H9 (cell line): ENCODE measurements around the gene FCHO1. TPM values are rescaled to one million over a fixed set of nuclear protein-coding genes. Genes with fewer than 3 reads are reported as not detected.
A peak's percentile ranks its signal among the peaks of the same experiment; 100 is the strongest.

Source experiments
- DNase-seq: peaks from one replicate; pipeline ENCODE4 v3.0.0-alpha.2; 2017
- H2AFZ ChIP-seq: one replicate; pipeline ENCODE4 v1.6.1; 2013; ENCODE audit warnings: mild to moderate bottlenecking, low read length, control low read depth, moderate library complexity
- H2AK5ac ChIP-seq: 2 replicates; pipeline ENCODE4 v1.6.1; 2013; ENCODE audit warnings: low read length, control low read depth, mixed read lengths; ENCODE audit not compliant: insufficient read length
- H2BK120ac ChIP-seq: one replicate; pipeline ENCODE4 v1.6.1; 2013; ENCODE audit warnings: low read depth, mild to moderate bottlenecking, low read length, control low read depth, inconsistent platforms; ENCODE audit not compliant: poor library complexity, severe bottlenecking
- H2BK12ac ChIP-seq: 2 replicates; pipeline ENCODE4 v1.6.1; 2013; ENCODE audit warnings: low read length, control low read depth, mixed read lengths, low read depth; ENCODE audit not compliant: insufficient read length
- H2BK15ac ChIP-seq: 2 replicates; pipeline ENCODE4 v1.6.1; 2013; ENCODE audit warnings: low read depth, low read length, control low read depth
- H2BK20ac ChIP-seq: one replicate; pipeline ENCODE4 v1.6.1; 2013; ENCODE audit warnings: low read depth, mild to moderate bottlenecking, low read length, control low read depth, inconsistent platforms; ENCODE audit not compliant: poor library complexity, severe bottlenecking
- H2BK5ac ChIP-seq: 2 replicates; pipeline ENCODE4 v1.6.1; 2013; ENCODE audit warnings: low read length, control low read depth, mixed read lengths; ENCODE audit not compliant: insufficient read length
- H3K14ac ChIP-seq: 2 replicates; pipeline ENCODE4 v1.6.1; 2013; ENCODE audit warnings: low read length, control low read depth; ENCODE audit not compliant: insufficient read depth
- H3K18ac ChIP-seq: 2 replicates; pipeline ENCODE4 v1.6.1; 2013; ENCODE audit warnings: low read depth, mild to moderate bottlenecking, mixed read lengths, low read length, control low read depth; ENCODE audit not compliant: insufficient read length
- H3K23ac ChIP-seq: 2 replicates; pipeline ENCODE4 v1.6.1; 2013; ENCODE audit warnings: low read length, control low read depth, mixed read lengths, low read depth; ENCODE audit not compliant: insufficient read length
- H3K23me2 ChIP-seq: 2 replicates; pipeline ENCODE4 v1.6.1; 2013; ENCODE audit warnings: low read depth, mild to moderate bottlenecking, mixed read lengths, low read length, control low read depth; ENCODE audit not compliant: insufficient read length, poor library complexity, severe bottlenecking
- H3K27ac ChIP-seq: 2 replicates; pipeline ENCODE4 v1.5.1; 2013; ENCODE audit warnings: low read length, control low read depth, mixed read lengths, low read depth; ENCODE audit not compliant: insufficient read length
- H3K27me3 ChIP-seq: 2 replicates; pipeline ENCODE4 v1.6.1; 2013; ENCODE audit warnings: low read length, control low read depth, inconsistent platforms; ENCODE audit not compliant: insufficient read depth
- H3K4ac ChIP-seq: 2 replicates; pipeline ENCODE4 v1.6.1; 2013; ENCODE audit warnings: low read depth, mild to moderate bottlenecking, control low read depth, inconsistent platforms, low read length, moderate library complexity
- H3K4me1 ChIP-seq: 2 replicates; pipeline ENCODE4 v1.6.1; 2013; ENCODE audit warnings: low read length, control low read depth, inconsistent platforms; ENCODE audit not compliant: insufficient read depth
- H3K4me2 ChIP-seq: 2 replicates; pipeline ENCODE4 v1.6.1; 2013; ENCODE audit warnings: low read length, control low read depth, mixed read lengths; ENCODE audit not compliant: insufficient read length, insufficient read depth
- H3K56ac ChIP-seq: 2 replicates; pipeline ENCODE4 v1.6.1; 2013; ENCODE audit warnings: low read depth, mild to moderate bottlenecking, mixed read lengths, low read length, control low read depth; ENCODE audit not compliant: insufficient read length
- H3K79me1 ChIP-seq: 2 replicates; pipeline ENCODE4 v1.6.1; 2013; ENCODE audit warnings: low read depth, mild to moderate bottlenecking, moderate library complexity, low read length, control low read depth, inconsistent platforms; ENCODE audit not compliant: insufficient read depth, poor library complexity, severe bottlenecking
- H3K79me2 ChIP-seq: 2 replicates; pipeline ENCODE4 v1.6.1; 2013; ENCODE audit warnings: low read length, control low read depth, inconsistent platforms; ENCODE audit not compliant: insufficient read depth
- H3K9ac ChIP-seq: 2 replicates; pipeline ENCODE4 v1.6.1; 2013; ENCODE audit warnings: low read length, control low read depth, mixed read lengths; ENCODE audit not compliant: insufficient read length; ENCODE audit errors: extremely low read depth
- H3K9me3 ChIP-seq: one replicate; pipeline ENCODE4 v1.6.1; 2013; ENCODE audit warnings: low read depth, low read length, inconsistent platforms; ENCODE audit not compliant: control insufficient read depth
- H3T11ph ChIP-seq: one replicate; pipeline ENCODE4 v1.6.1; 2013; ENCODE audit warnings: mild to moderate bottlenecking, low read length, control low read depth, inconsistent platforms
- H4K20me1 ChIP-seq: one replicate; pipeline ENCODE4 v1.6.1; 2013; ENCODE audit not compliant: control insufficient read depth, insufficient read length, insufficient read depth
- H4K5ac ChIP-seq: 2 replicates; pipeline ENCODE4 v1.6.1; 2013; ENCODE audit warnings: low read depth, mild to moderate bottlenecking, mixed read lengths, low read length, control low read depth; ENCODE audit not compliant: insufficient read length
- H4K8ac ChIP-seq: replicated peaks from 2 replicates; pipeline ENCODE4 v1.6.1; 2013; ENCODE audit warnings: low read length, control low read depth, mixed read lengths, low read depth; ENCODE audit not compliant: insufficient read length
- H4K91ac ChIP-seq: 2 replicates; pipeline ENCODE4 v1.6.1; 2013; ENCODE audit warnings: low read depth, mild to moderate bottlenecking, moderate library complexity, mixed read lengths, low read length, control low read depth; ENCODE audit not compliant: insufficient read length
- H3K27ac Mint-ChIP-seq, 3 experiments: 2 replicates in 2 of 3; 3 replicates in 1 of 3; pipeline ENCODE4 v1.8.0; 2020 to 2021; ENCODE audit warnings: mixed read lengths in 3 of 3, mild to moderate bottlenecking in 1 of 3, moderate library complexity in 1 of 3
- H3K27me3 Mint-ChIP-seq: 2 replicates; pipeline ENCODE4 v1.8.0; 2021; ENCODE audit warnings: low read depth, mild to moderate bottlenecking, moderate library complexity, mixed read lengths
- H3K36me3 Mint-ChIP-seq, 3 experiments: 2 replicates in 2 of 3; 3 replicates in 1 of 3; pipeline ENCODE4 v1.8.0; 2020 to 2021; ENCODE audit warnings: low read depth in 3 of 3, mixed read lengths in 3 of 3; ENCODE audit not compliant: insufficient read depth in 1 of 3
- H3K4me1 Mint-ChIP-seq, 2 experiments: 2 replicates each; pipeline ENCODE4 v1.8.0; 2020; ENCODE audit warnings: mixed read lengths in 2 of 2
- H3K4me3 Mint-ChIP-seq, 2 experiments: 2 replicates in 1 of 2; 3 replicates in 1 of 2; pipeline ENCODE4 v1.8.0; 2020 to 2021; ENCODE audit warnings: mild to moderate bottlenecking in 2 of 2, mixed read lengths in 2 of 2, moderate library complexity in 1 of 2
- H3K9me3 Mint-ChIP-seq, 2 experiments: 2 replicates in 1 of 2; 3 replicates in 1 of 2; pipeline ENCODE4 v1.8.0; 2020; ENCODE audit warnings: mild to moderate bottlenecking in 2 of 2, mixed read lengths in 2 of 2, moderate library complexity in 1 of 2
- WGBS: extraction: QIAGEN DNeasy Blood & Tissue Kit; methylation state at CpG from one replicate; pipeline ENCODE4 v1.1.7; 2013; ENCODE audit warnings: missing lambda C conversion rate, low lambda C conversion rate, mixed read lengths; ENCODE audit not compliant: insufficient read length; ENCODE audit errors: extremely low coverage; 5-methylcytosine and 5-hydroxymethylcytosine counted together
- total RNA-seq: library from RNA; stranded (reverse); gene quantifications from 2 replicates; pipeline ENCODE4 v1.2.1, GENCODE V29; 2021
- TF ChIP-seq, protein P1 (sequence below): fragments of 200-600 bp; sonication (generic); conservative IDR thresholded peaks from 3 replicates; pipeline ENCODE4 v1.8.0; 2021; ENCODE audit warnings: antibody characterized with exemption, mild to moderate bottlenecking

FCHO1 gene
- total RNA-seq, 1 experiment from 2014 or later: 13.1 TPM

GRCh38 chr19:17830567-17831418 is 79.5 kb downstream of the FCHO1 start:
- H2BK120ac ChIP-seq: no peak overlapping the region
- H4K20me1 ChIP-seq: no peaks in the 10 kb centered on the region
- Mint-ChIP-seq H3K4me3 (peak overlapping the region; percentile 74 to 93), H3K4me1 (peaks cover 13 to 31% of the 10 kb centered on the region in 2 experiments), H3K27ac (peak overlapping the region; percentile 94 to 99 (median 99)), H3K9me3 (no peaks in the 10 kb centered on the region; a peak in 1 of 5 replicates), H3K36me3 (no peaks in the 10 kb centered on the region), H3K27me3 (peaks cover 8% of the 10 kb centered on the region)
- peak overlapping the region; percentile 37 for H3K18ac ChIP-seq
- no peaks in the 10 kb centered on the region for H3K27me3 ChIP-seq
- DNase-seq: peak; percentile 97
- H3K79me1 ChIP-seq: no peaks in the 10 kb centered on the region
- H2BK12ac ChIP-seq: no peak overlapping the region
- H3K9ac ChIP-seq: peak overlapping the region; percentile 45
- no peak overlapping the region for H3K56ac ChIP-seq
- TF ChIP-seq, protein P1, sequence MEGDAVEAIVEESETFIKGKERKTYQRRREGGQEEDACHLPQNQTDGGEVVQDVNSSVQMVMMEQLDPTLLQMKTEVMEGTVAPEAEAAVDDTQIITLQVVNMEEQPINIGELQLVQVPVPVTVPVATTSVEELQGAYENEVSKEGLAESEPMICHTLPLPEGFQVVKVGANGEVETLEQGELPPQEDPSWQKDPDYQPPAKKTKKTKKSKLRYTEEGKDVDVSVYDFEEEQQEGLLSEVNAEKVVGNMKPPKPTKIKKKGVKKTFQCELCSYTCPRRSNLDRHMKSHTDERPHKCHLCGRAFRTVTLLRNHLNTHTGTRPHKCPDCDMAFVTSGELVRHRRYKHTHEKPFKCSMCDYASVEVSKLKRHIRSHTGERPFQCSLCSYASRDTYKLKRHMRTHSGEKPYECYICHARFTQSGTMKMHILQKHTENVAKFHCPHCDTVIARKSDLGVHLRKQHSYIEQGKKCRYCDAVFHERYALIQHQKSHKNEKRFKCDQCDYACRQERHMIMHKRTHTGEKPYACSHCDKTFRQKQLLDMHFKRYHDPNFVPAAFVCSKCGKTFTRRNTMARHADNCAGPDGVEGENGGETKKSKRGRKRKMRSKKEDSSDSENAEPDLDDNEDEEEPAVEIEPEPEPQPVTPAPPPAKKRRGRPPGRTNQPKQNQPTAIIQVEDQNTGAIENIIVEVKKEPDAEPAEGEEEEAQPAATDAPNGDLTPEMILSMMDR: no peak
- no peak overlapping the region for H2BK20ac ChIP-seq
- H3K4me2 ChIP-seq: peak overlapping the region; percentile 74
- no peak overlapping the region for H4K91ac ChIP-seq
- H4K8ac ChIP-seq: no peak overlapping the region
- H3K79me2 ChIP-seq: no peaks in the 10 kb centered on the region
- H2AFZ ChIP-seq: peak overlapping the region; percentile 41
- H3K23me2 ChIP-seq: peaks cover 8% of the 10 kb centered on the region
- no peak overlapping the region for H3K4ac ChIP-seq
- no peak overlapping the region for H3K23ac ChIP-seq
- H2BK5ac ChIP-seq: no peak overlapping the region
- peak overlapping the region; percentile 62; the same call in 1 of the 2 replicates for H3K14ac ChIP-seq
- peak overlapping the region; percentile 29 for H3K27ac ChIP-seq
- H3K4me1 ChIP-seq: no peaks in the 10 kb centered on the region; the same call in 1 of the 2 replicates
- no peaks in the 10 kb centered on the region for H3K9me3 ChIP-seq
- WGBS: no CpG with 5 or more reads among the region's 50 CpGs
- no peak overlapping the region for H2BK15ac ChIP-seq
- no peak overlapping the region for H3T11ph ChIP-seq
- H2AK5ac ChIP-seq: no peak overlapping the region
- no peak overlapping the region for H4K5ac ChIP-seq
